ENCODE data around the gene ZNF526. TPM values are rescaled to one million over a fixed set of nuclear protein-coding genes. Genes with fewer than 3 reads are reported as not detected.

ZNF526 gene
- total RNA-seq, 1 donor from 2014 or later: 12.1 TPM

DNA sequence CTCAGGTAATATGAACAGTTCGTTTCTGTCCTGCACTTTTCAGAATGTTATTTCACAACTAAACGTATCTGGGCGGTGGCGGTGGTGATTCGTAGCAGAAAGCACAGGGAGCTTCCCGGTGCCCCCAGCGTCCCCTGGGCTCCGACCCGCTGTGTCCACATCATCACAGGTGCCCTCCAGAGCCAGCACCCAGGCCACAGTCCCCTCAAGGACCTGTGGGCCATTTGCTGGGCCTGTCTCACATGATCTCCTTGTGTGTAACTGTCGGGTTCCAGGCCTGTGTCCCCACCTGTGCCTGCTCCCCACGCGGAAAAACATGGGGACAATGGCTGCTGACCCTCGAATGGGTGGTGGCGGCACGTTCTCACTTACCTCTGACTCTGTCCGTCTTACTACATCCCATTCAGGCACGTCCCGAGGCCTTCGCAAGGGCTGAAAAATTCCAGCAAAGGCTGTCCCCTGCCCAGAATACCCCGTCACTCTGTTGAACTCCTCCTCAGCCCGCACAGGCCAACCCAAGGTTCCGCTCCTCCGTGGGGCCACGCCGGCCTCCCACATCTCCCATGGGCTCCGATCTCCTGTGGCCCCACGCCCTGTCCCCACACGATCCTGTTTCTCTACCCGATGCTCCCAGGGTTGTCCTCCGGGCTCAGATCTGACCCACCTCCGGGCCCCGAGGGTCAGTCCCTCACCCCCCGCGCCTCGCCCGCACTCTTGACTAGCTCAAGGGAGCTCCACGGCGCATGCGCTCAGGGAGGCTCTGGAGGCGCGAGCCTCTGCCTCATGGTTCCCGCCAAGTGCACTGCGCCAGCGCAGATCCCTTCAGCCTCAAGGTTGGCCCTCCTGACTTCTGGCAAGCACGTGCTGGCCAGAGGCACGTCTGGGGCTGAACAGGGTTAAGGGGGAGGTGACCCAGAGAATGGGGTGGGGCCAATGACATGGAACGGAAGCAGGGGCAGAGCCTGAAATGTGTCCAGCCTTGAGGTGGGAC lies 23.8 kb upstream of the ZNF526 start:
- DNase-seq (ENCODE audit: low spot score): no peak

DNA sequence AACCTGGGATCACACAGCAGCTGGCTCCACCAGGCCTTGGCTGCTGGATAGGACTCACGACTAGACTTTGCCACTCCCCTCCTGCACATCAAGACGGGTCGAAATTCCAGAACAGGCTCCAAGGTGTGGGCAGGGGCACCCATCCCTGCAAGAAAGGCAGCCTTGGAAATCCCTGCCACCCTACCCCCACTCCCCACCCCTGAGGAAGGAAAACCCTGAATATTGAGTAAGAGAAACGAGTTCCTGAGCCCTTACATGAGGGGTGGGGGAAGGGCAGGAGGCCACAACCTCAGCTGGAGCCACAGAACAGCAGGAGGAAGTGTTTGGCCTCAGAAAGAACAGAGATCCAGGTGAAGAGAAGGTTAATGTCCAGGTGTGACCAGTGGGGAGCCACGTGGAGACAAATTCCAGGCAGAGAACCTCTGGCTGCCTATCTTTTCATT lies 22.7 kb upstream of the ZNF526 start:
- DNase-seq (ENCODE audit: low spot score): no peak

DNA sequence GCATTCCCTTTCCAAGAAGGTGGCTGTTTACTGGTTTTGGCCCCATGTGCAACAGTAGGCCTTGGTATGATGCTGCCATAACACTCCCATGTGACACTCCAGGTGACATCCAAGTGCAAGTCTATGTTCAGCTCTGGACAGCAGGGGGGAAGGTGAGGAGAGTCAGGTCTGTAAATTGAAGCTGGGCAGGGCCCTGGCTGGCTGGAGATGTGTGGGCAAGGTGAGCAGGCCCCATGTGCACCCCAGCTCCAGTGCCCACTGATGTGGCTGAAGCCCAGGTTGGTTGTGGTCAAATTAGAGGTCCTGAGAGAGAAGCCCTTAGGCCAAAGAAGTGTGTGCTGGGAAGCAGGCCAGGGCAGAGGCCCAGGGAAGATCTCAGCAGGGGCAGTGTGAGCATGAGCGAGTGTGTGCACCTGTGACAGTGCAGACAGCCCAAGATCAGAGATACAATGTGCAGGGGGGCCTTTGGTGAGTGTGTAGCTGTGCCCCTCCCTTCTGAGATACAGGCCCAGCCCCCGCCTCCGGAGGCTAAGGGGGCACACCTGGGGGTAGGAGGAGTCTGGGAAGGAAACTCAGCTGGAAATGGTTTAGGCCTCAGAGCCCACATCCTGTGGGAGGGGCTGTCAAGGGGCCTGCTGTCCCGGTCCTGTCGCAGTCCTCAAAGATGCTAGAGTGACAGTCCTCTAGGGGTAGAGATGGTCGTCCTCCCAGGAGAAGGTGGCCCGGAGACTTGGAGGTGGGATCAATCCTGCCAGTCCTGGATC lies 21.3 kb upstream of the ZNF526 start:
- DNase-seq (ENCODE audit: low spot score): no peak

DNA sequence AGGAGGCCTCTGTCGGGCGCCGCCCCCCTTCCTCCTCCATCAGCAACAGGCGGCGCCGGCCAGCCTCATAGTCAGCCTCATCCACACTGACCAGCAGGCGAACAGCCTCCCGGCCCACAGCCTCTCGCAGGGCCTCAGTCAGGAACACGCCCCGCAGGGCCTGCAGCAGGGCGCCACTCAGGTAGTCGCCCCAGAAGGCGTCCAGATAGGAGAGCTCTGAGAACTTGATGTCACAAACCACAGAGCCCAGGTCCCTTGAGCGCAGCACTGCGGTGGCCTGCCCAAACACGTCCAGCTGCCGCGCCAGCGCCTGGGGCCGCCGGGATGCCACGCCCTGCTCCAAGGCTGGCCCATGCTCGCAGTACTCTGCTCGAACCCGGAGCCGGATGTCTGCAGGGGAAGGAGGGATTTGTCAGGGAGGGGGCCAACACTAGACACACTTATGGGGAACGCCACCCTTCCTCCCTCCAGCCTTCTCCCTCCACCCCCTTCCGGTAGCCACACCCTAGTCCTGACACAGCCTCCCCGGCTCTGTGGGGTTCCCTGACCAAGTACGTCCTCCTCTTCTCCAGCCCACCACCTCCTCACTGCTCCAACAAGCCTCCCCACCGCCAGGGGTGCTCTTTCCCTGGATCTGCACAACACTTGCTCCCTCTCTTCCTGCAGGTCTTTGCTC lies 20.5 kb upstream of the ZNF526 start:
- DNase-seq (ENCODE audit: low spot score): no peak

DNA sequence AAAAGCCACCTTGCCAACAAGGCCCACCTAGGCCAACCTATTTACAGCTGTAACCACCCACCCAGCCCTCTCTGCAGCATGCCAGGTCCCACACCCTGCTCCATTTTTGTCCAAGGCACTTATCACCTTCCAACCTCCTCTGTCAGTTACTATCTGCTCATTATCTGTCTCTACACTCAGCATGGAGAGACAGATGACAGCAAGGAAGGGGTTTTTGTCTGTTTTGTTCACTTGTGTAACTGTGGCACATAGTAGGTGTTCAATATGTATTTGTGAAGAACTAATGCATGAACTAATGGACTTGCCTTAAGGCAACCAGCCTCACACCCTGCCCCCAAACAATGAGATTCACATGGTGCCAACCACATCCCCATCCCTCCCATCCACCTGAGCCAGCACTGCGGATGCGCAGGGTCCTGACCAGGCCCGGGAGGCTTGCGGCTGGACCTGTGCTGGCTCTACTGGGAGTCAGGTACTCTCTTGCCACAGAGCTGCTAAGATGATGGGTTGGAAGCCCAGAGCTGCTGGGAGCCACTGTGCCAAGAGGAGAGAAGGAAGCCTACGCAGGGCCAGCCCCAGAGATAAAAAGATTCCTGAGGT lies 19.9 kb upstream of the ZNF526 start:
- no peak for DNase-seq (ENCODE audit: low spot score)

DNA sequence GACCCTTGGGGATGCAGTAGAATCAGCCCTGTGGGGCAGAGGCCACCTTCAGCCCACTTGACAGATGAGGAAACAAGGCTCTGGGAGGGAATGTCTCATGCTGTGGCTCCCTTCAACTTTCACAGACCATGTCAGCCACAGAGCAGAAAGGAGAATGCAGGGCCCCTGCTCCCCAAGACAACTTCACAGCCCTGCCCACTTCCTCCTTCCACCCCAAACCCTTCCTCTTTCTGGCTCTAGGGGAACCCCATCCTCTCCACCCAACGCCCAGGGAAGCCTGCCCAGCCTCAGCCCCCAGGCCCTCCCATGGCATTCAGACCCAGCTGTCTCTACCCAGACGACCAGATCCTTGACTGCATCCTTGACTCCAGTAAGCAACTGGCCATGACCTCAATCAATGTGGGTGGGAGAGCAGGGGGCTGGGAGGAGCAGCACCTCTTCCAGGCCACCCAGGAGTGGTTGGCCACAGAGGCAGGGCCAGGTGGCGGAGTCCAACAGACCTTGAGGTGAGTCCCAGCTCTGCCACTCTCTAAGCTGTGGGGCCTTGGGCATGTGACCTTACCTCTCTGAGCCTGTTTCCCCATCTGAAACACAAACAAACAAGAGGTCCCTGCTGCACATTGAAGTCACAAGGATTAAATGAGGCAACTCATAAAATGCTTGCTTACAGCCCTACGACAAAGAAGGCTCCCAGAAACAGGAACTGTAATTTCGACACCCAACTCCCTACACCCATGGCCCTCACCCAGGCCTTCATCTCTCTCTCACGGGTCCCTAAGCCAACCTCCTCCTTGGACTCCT lies 18.4 kb upstream of the ZNF526 start:
- DNase-seq (ENCODE audit: low spot score): no peak

DNA sequence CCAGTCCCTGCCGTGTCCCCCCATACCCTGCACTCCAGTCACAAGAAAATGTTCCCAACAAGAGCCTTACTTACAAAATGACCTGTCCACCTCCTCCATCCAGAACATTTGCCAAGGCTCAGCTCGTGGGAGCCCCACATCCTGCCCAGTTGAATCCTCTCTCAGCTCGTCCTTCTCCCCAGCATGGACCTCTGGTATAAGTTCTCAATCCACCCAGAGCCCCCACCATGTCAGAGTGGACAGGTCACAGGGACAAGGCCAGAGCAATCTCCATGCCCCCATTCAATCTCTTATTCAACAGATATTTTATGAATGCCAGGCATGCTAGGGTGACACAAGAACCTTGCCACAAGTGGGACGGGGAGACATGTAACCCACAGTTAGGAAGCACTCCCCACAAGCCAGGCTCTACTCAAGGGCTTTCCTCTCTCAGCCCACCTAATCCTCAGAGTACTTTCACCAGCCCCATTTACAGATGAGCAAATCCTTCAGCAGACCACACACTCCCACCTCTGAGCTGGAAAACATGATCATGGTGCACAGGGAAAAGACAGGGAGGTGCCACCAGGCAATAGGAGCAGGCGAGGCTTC lies 17.7 kb upstream of the ZNF526 start:
- DNase-seq (ENCODE audit: low spot score): no peak

DNA sequence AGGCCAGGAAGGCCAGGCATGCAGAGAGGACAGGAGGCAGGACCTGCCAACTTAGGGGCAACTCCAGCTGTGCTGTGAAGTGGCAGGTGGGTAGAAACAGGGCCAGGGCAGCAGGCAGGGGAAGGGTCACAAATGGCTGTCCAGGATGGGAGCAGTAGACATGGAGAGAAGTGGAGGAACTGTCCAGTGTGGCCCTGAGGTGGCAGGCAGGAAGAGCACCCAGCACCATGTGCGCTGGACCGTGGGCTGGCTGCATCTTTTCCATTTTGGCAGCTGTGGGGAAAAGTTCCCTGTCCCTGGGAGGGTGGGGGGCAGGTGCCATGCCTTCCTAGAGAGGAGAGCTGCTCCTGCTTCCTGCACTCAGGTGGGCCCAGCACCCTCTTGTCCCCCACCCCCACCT lies 16.4 kb upstream of the ZNF526 start:
- DNase-seq (ENCODE audit: low spot score): no peak

DNA sequence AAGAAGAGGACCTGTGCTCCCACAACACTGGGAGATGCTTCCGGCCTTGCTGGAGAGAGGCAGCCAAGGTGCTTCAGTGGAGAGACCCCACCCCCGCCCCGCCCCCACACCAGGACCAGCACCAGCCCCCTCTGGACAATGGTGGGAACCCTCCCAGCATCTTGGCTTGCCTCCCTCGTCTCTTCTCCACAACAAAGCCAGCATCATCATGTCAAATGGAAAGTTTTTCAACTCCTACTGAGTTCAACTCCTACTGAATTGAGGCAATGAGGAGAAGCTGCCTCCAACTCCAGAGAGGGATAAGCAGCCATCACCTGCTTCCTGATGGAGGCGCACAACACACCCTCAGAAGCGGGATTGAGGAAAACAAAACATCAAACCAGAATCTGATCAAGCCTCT lies 15.4 kb upstream of the ZNF526 start:
- DNase-seq (ENCODE audit: low spot score): no peak

DNA sequence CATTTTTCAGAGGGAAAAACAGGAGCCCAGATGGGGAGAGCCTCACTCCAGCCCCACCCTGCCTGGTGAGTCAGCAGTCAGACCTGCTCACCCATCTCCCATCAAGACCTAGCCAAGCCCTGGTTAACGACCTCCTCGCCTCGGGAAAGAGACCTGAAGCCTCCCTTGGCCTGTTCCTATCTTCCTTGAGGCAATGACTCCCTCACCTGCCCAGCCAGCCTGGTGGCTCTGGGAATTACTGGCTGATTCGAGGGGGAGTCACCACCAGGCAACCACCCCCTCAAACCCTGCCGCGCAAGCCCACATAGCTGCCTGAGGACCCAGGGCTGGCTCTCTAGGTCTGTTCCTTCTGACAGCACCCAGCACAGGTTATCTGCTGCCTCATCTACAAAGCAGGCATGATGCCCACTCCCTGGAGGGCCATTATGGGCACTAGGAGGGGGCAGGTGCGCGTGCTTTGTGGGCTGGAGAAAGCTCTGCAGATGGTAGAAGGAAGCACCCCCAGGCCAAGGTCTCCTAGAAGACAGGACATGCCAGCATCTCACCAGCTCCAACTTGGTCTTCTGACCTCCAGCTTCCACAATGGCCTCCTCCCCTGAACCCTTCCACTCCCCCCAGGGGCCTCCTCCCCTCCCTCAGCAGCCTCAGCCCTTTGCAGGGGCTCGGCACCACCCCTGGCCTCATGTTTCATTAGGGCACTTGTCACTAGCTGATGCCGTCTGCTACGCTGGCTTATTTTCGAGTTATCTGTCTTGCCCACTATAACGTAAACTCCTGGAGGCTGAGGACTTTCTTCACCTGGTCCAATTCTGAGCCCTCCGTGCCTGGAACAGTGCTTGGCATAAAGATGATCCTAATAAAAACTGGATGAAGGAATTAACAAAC lies 13.0 kb upstream of the ZNF526 start:
- no peak for DNase-seq (ENCODE audit: low spot score)

DNA sequence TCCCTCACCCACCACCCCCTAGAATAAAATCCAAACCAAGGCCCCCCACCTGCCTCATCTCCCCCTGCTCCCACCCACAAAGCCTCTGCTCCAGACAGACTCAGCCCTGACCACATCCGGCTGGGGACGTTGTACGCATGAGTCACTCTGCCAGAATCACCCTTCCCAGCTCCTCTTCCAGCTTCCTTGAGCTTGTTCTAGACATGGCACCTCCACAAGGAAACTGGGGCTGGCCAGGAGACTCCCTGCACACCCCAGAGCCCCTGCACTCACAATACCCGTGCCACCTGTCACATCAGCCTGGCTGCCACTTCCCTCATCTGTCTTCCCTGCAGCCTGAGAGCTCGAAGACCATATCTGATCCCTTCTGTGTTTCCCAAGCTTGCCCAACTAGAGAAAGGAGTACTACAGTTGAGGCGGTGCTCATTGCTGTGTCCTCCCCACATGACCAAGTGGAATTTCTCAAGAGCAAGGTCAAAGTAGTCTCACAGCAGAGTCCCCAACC lies 12.3 kb upstream of the ZNF526 start:
- no peak for DNase-seq (ENCODE audit: low spot score)

DNA sequence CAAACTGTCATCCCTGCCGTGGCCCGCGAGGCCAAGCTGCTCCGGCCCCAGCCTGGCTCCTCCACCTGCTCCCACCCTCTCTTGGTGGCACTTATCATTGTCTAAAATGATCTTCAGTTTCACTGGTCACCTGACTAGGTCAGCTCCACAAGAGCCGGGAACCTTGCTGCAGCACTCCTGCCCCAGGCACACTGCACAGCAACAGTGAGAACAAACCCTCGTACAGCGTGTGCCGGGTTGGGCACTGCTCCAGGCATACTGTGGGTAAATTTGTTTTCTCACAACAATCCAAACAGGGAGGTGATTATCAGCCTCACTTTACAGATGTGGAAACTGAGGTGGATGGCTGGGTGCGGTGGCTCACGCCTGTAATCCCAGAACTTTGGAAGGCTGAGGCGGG lies 11.5 kb upstream of the ZNF526 start:
- DNase-seq (ENCODE audit: low spot score): no peak

DNA sequence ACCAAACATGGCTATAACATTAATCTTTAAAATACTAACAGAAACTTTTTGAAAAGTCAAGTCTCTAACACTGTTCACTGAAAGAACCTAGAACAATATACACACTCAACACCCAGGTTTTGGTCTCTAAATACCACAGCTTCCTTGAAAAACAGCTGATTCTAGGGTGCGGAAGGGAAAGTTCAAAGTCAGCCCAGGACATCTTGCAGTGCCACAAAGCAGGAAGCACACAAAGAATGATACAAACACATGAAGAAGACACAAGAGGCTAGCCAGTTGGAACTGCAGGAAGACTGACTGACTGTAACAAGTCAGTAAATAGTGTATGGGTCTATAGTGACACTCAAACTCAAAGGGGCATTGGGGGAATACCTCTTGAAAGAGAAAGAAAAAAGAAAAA lies 7.2 kb upstream of the ZNF526 start:
- DNase-seq (ENCODE audit: low spot score): no peak

DNA sequence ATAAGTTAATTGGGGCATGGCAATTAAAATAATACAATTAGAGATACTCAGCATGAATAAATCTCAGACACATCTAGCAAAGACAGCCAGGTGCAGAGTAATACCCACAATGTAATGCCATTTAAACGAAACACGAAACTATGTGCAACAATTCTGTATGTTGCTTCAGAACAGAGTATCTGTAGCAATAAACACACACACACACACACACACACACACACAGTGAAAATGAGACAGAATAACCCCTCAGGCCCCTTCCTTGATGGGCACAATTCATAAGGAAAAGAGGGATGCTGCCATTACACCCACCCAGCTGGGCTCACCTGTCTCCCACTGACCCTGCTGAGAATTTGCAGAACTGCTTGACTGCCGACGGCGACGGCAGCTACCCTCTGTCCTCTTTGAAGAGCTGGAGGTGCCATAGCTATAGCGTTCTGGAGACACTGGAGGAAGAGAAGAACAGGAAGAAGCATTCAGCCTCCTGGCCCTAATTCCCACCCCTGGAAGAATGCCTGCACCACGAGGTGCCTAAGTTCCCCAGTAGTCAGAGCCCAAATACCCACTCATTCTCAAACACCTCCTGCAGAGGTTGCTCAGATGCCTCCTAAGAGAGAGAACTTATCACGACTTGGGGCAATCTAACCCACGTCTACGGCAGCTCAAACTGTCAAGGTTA lies 5.2 kb upstream of the ZNF526 start:
- no peak for DNase-seq (ENCODE audit: low spot score)

DNA sequence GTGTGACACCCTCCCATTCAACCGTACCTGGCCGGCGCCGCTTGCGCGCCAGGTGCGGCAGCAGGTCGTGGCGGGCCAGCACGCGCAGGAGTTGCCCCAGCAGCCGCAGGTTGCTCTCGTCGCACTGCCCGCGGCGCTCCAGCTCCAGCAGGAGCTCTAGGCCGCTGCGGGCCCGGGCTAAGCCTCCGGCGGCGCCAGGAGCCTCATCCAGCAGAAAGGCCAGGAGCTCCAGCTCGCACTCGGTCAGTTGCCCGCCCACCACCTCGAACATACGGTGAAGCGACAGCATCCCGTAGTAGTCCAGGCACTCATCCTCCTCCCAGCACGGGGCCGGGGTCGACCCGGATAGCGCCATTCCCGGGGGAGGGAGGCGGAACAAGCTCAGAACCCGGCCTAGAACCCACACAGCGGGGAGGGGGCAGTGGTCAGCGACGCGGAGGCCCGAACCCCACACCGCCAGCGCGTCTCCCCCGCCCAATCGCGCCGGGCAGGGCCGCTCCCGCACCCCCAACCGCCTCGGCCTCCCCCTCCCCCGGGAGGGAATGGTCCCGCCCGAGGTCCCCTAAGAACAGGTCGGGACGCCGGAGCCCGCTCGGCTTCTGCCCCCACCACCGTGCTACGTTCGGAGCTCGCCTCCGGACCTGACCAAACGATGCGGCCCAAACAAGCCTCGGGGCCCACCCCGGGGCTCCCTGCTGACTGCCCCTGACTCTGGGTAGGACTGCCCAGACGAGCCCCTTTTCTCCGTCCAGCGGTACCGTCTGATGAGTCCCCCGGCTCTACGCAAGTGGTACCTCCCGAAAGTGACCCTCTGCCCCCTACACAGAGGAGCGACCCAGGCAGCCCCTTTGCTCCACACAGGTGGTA lies 3.2 kb upstream of the ZNF526 start:
- DNase-seq (ENCODE audit: low spot score): no peak

DNA sequence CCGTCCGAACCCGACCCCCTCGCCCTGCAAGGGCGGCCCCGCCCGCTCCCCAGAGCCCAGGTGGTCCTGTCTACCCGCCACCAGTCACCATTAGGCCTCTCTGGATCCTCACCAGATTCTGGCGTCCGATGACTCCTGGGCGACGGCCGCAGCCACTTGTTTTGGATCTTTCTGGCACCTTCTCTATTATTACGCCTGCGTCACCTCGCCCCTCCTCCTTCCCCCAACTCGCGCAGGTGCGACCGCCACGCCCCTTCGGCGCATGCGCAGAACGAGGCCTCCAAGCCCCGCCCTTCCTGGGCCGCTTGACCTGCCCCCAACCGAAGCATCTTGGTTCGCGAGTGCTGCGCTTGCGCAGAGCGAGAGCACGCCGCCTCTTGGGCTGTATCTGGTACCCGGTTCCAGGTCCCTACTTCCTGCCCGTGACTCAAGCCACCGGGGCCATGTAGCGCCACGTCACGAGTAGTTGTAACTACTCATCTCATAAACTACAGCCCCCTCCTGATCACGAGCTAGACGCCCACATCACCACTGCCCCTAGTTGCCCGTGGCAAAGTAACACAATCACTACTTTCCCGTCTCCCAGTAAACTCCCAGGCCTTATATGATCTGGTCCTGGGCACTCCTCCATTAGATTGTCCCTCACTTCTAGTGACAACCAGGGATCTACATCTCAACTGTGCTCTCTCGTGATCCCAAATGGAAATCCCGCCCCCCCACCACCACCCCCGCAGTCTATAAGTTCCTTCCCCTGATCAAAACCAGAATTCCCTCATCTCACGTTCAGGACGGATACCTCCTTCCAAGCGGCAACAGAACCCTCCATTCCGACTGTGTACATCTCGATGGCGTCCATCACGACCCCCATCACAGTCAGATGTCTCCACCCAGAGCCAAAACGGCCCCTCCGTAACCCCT lies 2.3 kb upstream of the ZNF526 start, which contains the start of gene DEDD2:
Gene DEDD2 (minus strand): TSS at position 158 of the 918 bp plus-strand sequence. CDS start 670 bp downstream, outside the sequence.
- DNase-seq (ENCODE audit: low spot score): peak; percentile 99

DNA sequence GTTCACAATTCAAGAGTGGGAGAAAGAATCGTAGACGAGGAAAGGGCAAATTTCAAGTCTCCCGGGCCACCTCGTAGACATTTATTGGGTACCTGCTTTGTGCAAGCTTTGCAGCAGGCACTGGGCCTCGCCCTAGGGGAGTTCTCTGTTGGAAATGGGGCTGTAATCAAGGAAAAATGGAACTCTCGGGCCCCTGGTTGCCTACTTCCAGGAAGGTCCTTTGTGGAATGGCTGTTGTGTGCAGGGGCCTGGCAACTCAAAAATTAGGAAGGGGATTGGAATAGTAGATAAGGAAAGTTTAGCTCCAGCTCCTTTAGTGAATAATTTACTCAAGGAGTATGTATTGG lies 612 bp downstream of the ZNF526 start:
- DNase-seq (ENCODE audit: low spot score): no peak

All from mucosa of gallbladder (tissue), 1 donor.